Bronchial epithelial cell (primary cell): ENCODE results near the gene ST7L. TPM values are rescaled to one million over a fixed set of nuclear protein-coding genes. Genes with fewer than 3 reads are reported as not detected.
"Not testable (repeated sequence)": the region's sequence is repeated elsewhere in the genome, so short reads cannot be mapped to it uniquely, and the experiment has no call there.

Experiments
- DNase-seq: peaks from one replicate; pipeline ENCODE4 v3.0.0-alpha.2; 2010; ENCODE audit warnings: low read depth
- FAIRE-seq: peaks from 2 replicates; lab custom pipeline; 2011; peaks lifted over from hg19 to GRCh38; lab: Jason Lieb, UNC
- H3K27me3 ChIP-seq: 2 replicates; pipeline ENCODE4 v1.5.1; 2011; ENCODE audit warnings: low read length; ENCODE audit not compliant: control insufficient read depth, insufficient read depth
- H3K36me3 ChIP-seq: 2 replicates; pipeline ENCODE4 v1.5.1; 2011; ENCODE audit warnings: low read length; ENCODE audit not compliant: control insufficient read depth, insufficient read depth
- H3K4me3 ChIP-seq: 2 replicates; pipeline ENCODE4 v1.5.1; 2011; ENCODE audit warnings: mild to moderate bottlenecking, low read depth, low read length, control low read depth
- CTCF ChIP-seq: IDR thresholded peaks from 2 replicates; pipeline ENCODE4 v1.5.1; 2011; ENCODE audit warnings: mild to moderate bottlenecking, moderate library complexity, low read length, control low read depth, inconsistent platforms; ENCODE audit not compliant: insufficient read depth, severe bottlenecking
- total RNA-seq: library from RNA; depleted of rRNA; stranded (reverse); fragments of >200 nt; gene quantifications from 2 replicates; pipeline ENCODE4 v1.2.1, GENCODE V29; 2014

Gene ST7L
- total RNA-seq, 1 donor from 2014 or later = 10.8 TPM

DNA sequence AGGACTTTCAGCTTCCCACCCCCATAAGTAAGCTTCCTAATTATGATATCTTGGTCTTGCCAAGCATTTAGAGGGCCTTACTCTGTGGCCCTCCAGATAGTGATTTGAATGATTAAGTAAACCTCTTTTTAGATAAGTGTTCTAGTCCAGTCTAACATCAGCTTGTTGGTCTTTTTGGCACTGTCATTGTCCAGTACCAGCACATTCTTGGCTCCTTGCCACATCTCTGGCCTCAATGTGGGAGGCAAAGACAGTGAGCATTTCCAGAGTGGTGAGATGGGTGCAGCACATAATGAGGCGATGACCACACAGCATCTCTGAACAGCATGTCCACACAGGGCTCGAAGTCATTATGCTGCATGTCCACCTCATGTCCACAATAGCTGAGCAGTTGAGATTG lies 6.8 kb upstream of the ST7L start:
- Histone ChIP-seq H3K4me3 (no peak overlapping the region), H3K36me3 (peaks cover 1% of the 10 kb centered on the region), H3K27me3 (no peaks in the 10 kb centered on the region)
- FAIRE-seq (no peak), DNase-seq (no peak)
- no peak for TF ChIP-seq CTCF

DNA sequence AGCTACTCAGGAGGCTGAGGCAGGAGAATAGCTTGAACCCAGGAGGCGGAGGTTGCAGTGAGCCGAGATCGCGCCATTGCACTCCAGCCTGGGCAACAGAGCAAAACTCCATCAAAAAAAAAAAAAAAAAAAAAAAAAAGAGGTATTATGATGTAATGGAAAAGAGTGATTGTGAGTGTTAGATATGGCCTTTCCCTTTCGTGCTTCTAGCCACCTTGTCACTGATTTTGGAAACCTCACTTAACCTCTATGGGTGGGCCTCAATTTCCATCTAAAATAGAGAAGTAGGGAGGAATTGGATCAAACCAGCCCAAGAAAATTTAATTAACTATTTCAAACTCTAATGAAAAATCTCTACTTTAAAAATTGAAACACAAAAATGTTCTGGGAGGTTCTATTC lies 5.6 kb upstream of the ST7L start:
- H3K36me3 ChIP-seq, DNase-seq, H3K27me3 ChIP-seq, FAIRE-seq, H3K4me3 ChIP-seq: not testable (repeated sequence)

DNA sequence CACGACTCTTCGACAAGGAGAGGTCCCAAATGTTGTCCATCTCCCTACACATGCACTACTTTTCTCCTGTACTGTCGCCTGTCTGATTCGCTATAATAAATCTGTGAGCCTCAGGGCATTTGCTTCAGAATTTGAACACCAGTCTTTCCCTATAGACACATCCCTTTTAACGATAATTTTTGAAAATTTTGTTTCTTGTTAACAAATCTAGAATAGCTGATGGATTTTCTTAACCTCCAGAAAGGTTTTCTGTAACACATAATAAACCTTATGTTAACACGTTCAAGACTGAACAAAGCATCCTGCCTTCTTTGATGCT lies 1.4 kb upstream of the ST7L start:
- peak overlapping the region; percentile 100 for H3K4me3 ChIP-seq
- no peak for FAIRE-seq
- no peak for DNase-seq
- TF ChIP-seq CTCF = no peak
- H3K36me3 ChIP-seq = no peaks in the 10 kb centered on the region
- no peaks in the 10 kb centered on the region for H3K27me3 ChIP-seq

- peak within 1 kb of the TSS; percentile 100 for H3K4me3 ChIP-seq
- FAIRE-seq = no peak
- no peaks in the 10 kb centered on the region for H3K36me3 ChIP-seq
- H3K27me3 ChIP-seq = no peaks in the 10 kb centered on the region
- peak; percentile 84 for DNase-seq
- TF ChIP-seq CTCF = no peak
Observed at GRCh38 chr1:112619518-112620376, 806 bp upstream of the ST7L start, which contains the start of gene CAPZA1. TSS of gene CAPZA1 (plus strand) at chr1:112619832. CDS start at chr1:112619845, 13 bp downstream.

DNA sequence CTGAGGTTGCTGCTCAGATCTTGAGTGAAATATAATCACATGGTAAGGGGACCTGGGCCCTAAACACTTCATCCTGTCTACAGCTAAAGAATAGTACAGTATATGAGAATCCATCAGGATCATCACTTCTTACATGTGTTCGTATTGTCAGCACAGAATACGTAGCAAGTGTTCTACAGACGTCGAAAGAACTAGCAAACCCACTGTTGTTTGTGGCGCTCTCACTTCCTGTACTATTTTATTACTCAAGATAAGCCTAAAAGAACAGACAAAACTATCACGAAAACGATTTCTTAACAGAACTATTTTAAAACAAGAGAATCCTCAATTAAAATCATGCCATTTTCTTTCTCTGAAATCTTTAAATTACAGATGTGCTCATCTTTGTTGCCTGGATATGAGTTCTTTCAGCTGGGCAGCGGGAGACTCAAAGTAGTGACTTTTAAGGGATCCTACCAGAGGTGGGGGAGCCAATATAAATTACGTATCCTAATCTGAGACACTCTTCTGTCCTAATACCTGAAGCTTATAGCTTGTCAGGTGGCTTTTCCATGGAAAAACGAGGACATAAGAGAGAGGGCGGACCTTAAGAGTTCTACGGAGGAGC lies 724 bp downstream of the ST7L start:
- no peak for TF ChIP-seq CTCF
- DNase-seq (peak; percentile 43), FAIRE-seq (no peak)
- Histone ChIP-seq H3K36me3 (no peaks in the 10 kb centered on the region), H3K4me3 (peak overlapping the region; percentile 100), H3K27me3 (no peaks in the 10 kb centered on the region)

DNA sequence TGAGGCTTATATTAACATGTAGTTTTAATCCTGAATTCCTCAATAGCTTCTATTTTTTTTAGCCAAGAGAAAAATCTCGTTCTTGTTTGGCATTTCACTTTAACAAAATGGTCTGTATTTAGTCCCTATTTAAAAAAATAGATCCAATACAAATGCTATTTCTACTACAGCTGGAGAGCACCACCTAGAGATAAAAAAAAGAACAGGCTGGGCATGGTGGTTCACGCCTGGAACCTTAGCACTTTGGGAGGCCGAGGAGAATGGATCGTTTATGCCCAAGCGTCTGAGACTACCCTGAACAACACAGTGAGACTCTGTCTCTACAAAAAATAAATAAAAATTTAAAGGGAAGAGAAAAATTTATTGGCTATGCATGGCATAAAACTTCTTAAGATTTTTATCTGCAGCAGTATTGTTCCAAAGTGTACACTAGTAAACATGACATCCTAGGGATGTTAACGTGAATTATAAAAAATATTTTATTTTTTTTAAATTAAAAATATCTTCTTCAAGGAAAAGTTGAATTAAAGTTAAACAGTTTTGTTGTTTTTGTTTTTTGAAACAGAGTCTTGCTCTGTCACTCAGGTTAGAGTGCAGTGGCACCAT lies 4.4 kb downstream of the ST7L start:
- Histone ChIP-seq H3K36me3 (peaks cover 6% of the 10 kb centered on the region), H3K4me3 (no peak overlapping the region), H3K27me3 (no peaks in the 10 kb centered on the region)
- FAIRE-seq = no peak
- peak; percentile 53 for DNase-seq
- peak; percentile 40 for TF ChIP-seq CTCF
